Measurements from ENCODE around the gene MBNL1. TPM values are rescaled to one million over a fixed set of nuclear protein-coding genes. Genes with fewer than 3 reads are reported as not detected.

Gene MBNL1
- total and polyA plus RNA-seq, 3 donors from 2014 or later = 36.5 to 167 (median 145) TPM

DNA sequence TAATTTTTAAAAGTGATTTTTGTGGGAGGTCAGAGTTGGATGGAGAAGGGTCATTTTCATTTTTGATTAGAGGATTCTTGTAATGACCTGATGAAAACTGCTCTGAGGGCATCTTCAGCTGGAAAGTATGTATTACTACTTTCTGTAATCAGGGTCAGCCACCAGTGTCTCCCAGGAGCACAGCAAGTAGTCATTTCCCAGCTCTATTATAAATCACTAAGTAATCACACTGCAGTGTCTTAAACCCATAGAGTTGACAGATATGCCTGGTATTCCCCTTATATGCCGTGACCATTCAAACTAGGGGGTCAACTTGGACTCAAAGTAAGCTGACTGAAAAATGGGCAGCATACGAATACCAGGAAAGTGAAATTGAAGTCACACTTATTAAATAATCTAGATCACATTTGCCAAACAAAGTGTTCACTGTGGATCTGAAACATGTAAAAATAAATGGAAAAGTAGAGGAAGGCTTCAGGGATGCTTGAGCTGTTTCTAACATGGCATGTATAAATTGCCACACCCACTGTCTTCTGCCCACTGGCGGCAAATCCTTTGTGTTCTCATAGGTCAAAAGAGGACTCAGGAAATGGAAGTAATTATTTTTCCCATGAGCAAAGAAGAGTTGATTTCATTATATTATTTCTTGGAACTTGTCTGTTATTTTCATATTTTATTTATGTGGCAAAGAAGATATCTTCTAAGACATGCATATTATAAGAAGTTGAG, 105.7 kb downstream of the MBNL1 start:
- peak overlapping the region in 1 of 2 donors; percentile 40 for H3K27ac ChIP-seq
- DNase-seq = no peak
- WGBS, 2 donors = 66 to 78% methylated on average over 3 of the region's 3 CpGs
- TF ChIP-seq, protein P1, sequence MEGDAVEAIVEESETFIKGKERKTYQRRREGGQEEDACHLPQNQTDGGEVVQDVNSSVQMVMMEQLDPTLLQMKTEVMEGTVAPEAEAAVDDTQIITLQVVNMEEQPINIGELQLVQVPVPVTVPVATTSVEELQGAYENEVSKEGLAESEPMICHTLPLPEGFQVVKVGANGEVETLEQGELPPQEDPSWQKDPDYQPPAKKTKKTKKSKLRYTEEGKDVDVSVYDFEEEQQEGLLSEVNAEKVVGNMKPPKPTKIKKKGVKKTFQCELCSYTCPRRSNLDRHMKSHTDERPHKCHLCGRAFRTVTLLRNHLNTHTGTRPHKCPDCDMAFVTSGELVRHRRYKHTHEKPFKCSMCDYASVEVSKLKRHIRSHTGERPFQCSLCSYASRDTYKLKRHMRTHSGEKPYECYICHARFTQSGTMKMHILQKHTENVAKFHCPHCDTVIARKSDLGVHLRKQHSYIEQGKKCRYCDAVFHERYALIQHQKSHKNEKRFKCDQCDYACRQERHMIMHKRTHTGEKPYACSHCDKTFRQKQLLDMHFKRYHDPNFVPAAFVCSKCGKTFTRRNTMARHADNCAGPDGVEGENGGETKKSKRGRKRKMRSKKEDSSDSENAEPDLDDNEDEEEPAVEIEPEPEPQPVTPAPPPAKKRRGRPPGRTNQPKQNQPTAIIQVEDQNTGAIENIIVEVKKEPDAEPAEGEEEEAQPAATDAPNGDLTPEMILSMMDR (IDR thresholded peaks at IDR 0.05) = no peak
- no peak for TF ChIP-seq POLR2A (IDR thresholded peaks at IDR 0.05)
- intact Hi-C loops (cut with DNase I; ENCODE audit: low total_unique reads) = no loop called here
- H3K9me3 ChIP-seq = no peaks in the 10 kb centered on the region
- H3K4me1 ChIP-seq = no peaks in the 10 kb centered on the region
- H3K36me3 ChIP-seq (ENCODE audit: low read depth, missing control alignments) = no peaks in the 10 kb centered on the region
- H3K4me3 ChIP-seq = no peak overlapping the region
- no peaks in the 10 kb centered on the region for H3K27me3 ChIP-seq

DNA sequence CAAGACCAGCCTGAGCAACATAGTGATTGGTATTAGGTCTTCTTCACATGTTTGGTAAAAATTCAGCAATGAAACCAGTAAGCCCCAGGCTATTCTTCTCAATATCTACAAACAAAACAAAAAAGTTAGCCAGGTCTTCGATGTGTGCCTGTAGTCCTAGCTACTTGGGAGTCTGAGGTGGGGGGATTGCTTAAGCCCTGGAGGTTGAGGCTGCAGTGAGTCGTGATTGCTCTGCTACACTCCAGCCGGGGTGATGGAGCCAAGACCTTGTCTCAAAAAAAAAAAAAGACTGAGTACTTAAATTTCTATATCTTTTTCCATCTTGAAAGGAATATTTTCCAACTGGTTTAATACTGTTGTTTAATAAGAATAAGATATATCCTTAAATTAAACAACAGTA, 106.8 kb downstream of the MBNL1 start:
- no peak for TF ChIP-seq POLR2A (IDR thresholded peaks at IDR 0.05)
- TF ChIP-seq, protein P1 (IDR thresholded peaks at IDR 0.05) = no peak
- Histone ChIP-seq H3K27ac (no peak overlapping the region), H3K9me3 (no peaks in the 10 kb centered on the region), H3K4me1 (peaks cover 8% of the 10 kb centered on the region), H3K36me3 (ENCODE audit: low read depth, missing control alignments) (no peaks in the 10 kb centered on the region), H3K27me3 (no peaks in the 10 kb centered on the region), H3K4me3 (no peak overlapping the region)
- 91% methylated on average over 3 of the region's 3 CpGs for WGBS, 2 donors
- no peak for DNase-seq
- intact Hi-C loops (cut with DNase I; ENCODE audit: low total_unique reads) = no loop called here

DNA sequence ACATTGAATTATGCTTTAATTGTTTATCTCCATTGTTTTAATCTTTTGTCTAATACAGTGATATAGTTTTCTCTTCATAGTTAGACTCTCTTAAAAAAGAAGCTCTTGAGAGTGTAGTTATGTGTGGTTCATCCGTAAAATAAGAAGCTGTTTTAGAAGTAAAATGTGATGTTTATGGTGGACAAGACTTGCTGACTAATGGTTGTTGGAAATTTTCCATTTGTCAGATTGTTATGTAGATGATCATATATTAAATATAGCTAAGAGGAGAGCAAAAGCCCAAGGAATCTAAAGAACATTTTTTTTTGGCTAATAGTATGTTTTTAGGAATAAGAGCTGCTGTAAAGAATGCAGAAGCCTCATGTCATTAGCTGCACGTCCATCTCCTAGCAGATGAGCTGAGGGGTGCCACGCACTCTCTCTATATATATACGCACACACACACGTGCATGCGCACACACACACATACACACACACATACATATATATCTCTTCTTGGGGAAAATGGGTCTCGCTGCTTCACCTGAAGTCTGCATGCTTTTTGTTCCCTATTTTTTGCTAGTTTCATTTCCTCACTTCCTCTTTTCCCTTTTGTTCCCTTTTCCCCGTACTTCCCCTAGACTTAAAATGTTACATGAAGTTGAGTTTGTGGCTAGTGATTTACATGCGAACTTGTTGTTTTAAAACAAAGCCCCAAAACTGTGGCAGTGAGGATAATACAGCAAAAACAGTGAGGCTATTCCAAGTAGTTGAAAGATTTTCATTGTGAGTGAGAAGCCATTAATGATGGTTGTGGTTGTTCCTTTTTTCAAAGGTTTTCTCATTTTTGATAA, 107.8 kb downstream of the MBNL1 start:
- peaks cover 14% of the 10 kb centered on the region for H3K4me1 ChIP-seq
- no peak for DNase-seq

DNA sequence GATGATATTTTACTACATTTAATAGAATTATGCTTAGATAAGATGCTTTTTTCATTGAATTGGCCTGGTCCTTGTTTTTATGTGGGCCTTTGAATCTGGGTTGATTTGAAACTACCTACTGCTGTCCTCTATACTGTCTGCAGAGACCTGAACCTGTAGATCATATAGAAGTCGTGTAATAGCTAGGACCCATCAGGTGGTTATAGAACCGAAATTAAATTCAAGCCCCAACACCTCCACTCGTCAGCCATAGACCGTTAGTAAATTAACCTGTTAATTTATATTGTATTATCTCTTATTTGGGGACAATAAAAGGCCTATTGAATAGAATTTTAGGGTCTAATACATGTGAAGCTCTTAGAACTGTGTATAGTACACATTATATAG, 108.4 kb downstream of the MBNL1 start:
- H3K36me3 ChIP-seq (ENCODE audit: low read depth, missing control alignments) = no peaks in the 10 kb centered on the region
- H3K27ac ChIP-seq = peak overlapping the region in 1 of 2 donors; percentile 48
- H3K27me3 ChIP-seq = no peaks in the 10 kb centered on the region
- 90 to 93% methylated on average over 4 of the region's 4 CpGs for WGBS, 2 donors
- H3K9me3 ChIP-seq = no peaks in the 10 kb centered on the region
- no peak for DNase-seq
- intact Hi-C loops (cut with DNase I; ENCODE audit: low total_unique reads) = no loop called here
- no peak overlapping the region for H3K4me3 ChIP-seq
- TF ChIP-seq, protein P1 (IDR thresholded peaks at IDR 0.05) = no peak
- peaks cover 17% of the 10 kb centered on the region for H3K4me1 ChIP-seq

More for the DNA sequence above, 107.8 kb downstream of the MBNL1 start:
- no peak overlapping the region for H3K4me3 ChIP-seq
- no peaks in the 10 kb centered on the region for H3K27me3 ChIP-seq
- intact Hi-C loops (cut with DNase I; ENCODE audit: low total_unique reads) = no loop called here
- no peaks in the 10 kb centered on the region for H3K36me3 ChIP-seq (ENCODE audit: low read depth, missing control alignments)
- H3K9me3 ChIP-seq = no peaks in the 10 kb centered on the region
- TF ChIP-seq, protein P1 (IDR thresholded peaks at IDR 0.05) = no peak
- no peak for TF ChIP-seq POLR2A (IDR thresholded peaks at IDR 0.05)
- WGBS, 2 donors = 79 to 82% methylated on average over 9 of the region's 9 CpGs
- H3K27ac ChIP-seq = peak overlapping the region in 1 of 2 donors; percentile 48

All from testis (tissue), 3 donors.